Neural progenitor cell (in vitro differentiated cells): ENCODE results near the gene ARHGEF12. TPM values are rescaled to one million over a fixed set of nuclear protein-coding genes. Genes with fewer than 3 reads are reported as not detected.

Source experiments
- DNase-seq: peaks from one replicate; pipeline ENCODE4 v3.0.0-alpha.2; 2016; ENCODE audit warnings: low spot score
- H2AFZ ChIP-seq: fragments of 200-600 bp; sonication (generic); replicated peaks from 2 replicates; pipeline ENCODE4 v1.6.1; 2016; ENCODE audit warnings: antibody characterized with exemption
- H3F3A ChIP-seq: fragments of 200-600 bp; sonication (generic); 2 replicates; pipeline ENCODE4 v1.6.1; 2016; ENCODE audit warnings: antibody characterized with exemption, low read depth
- H3K27ac ChIP-seq: fragments of 200-600 bp; sonication (generic); 2 replicates; pipeline ENCODE4 v1.5.1; 2016; ENCODE audit warnings: mild to moderate bottlenecking
- H3K27me3 ChIP-seq: fragments of 200-600 bp; sonication (generic); 2 replicates; pipeline ENCODE4 v1.6.1; 2016; ENCODE audit warnings: mild to moderate bottlenecking, moderate library complexity
- H3K36me3 ChIP-seq: fragments of 200-600 bp; sonication (generic); 2 replicates; pipeline ENCODE4 v1.5.1; 2016
- H3K4me1 ChIP-seq: fragments of 200-600 bp; sonication (generic); 2 replicates; pipeline ENCODE4 v1.6.1; 2016; ENCODE audit warnings: mixed run types
- H3K4me2 ChIP-seq: fragments of 200-600 bp; sonication (generic); 2 replicates; pipeline ENCODE4 v1.6.1; 2016
- H3K4me3 ChIP-seq: fragments of 200-600 bp; sonication (generic); 2 replicates; pipeline ENCODE4 v1.5.1; 2016
- H3K79me2 ChIP-seq: fragments of 200-600 bp; sonication (generic); 2 replicates; pipeline ENCODE4 v1.6.1; 2016; ENCODE audit warnings: low read depth
- H3K9ac ChIP-seq: fragments of 200-600 bp; sonication (generic); 2 replicates; pipeline ENCODE4 v1.6.1; 2016
- H3K9me3 ChIP-seq: fragments of 200-600 bp; sonication (generic); 2 replicates; pipeline ENCODE4 v1.5.1; 2016; ENCODE audit warnings: low read depth
- H4K20me1 ChIP-seq: fragments of 200-600 bp; sonication (generic); 2 replicates; pipeline ENCODE4 v1.6.1; 2016; ENCODE audit warnings: low read depth
- H3K27ac Mint-ChIP-seq: 3 replicates; pipeline ENCODE4 v1.8.0; 2021; ENCODE audit warnings: mixed read lengths
- H3K27me3 Mint-ChIP-seq: 2 replicates; pipeline ENCODE4 v1.8.0; 2022; ENCODE audit warnings: low read depth, mild to moderate bottlenecking, inconsistent platforms, moderate library complexity, mixed read lengths; ENCODE audit not compliant: insufficient read depth
- H3K36me3 Mint-ChIP-seq: 3 replicates; pipeline ENCODE4 v1.8.0; 2021; ENCODE audit warnings: mixed read lengths
- H3K4me1 Mint-ChIP-seq: 3 replicates; pipeline ENCODE4 v1.8.0; 2021; ENCODE audit warnings: mixed read lengths
- H3K4me3 Mint-ChIP-seq: 3 replicates; pipeline ENCODE4 v1.8.0; 2021; ENCODE audit warnings: mild to moderate bottlenecking, moderate library complexity, mixed read lengths
- H3K9me3 Mint-ChIP-seq: 3 replicates; pipeline ENCODE4 v1.8.0; 2020; ENCODE audit warnings: mixed read lengths
- CTCF ChIP-seq: fragments of 200-600 bp; sonication (generic); IDR thresholded peaks from 2 replicates; pipeline ENCODE4 v1.5.1; 2017; ENCODE audit warnings: antibody characterized with exemption, mild to moderate bottlenecking
- EZH2 ChIP-seq: fragments of 200-600 bp; sonication (generic); IDR thresholded peaks from 2 replicates; pipeline ENCODE4 v1.6.1; 2017; ENCODE audit warnings: antibody characterized with exemption, mild to moderate bottlenecking, moderate library complexity
- EZH2phosphoT487 ChIP-seq: fragments of 200-600 bp; sonication (generic); IDR thresholded peaks from 2 replicates; pipeline ENCODE4 v1.6.1; 2017; ENCODE audit warnings: antibody characterized with exemption
- total RNA-seq: library from RNA; depleted of rRNA; stranded (reverse); fragments of >200 nt; gene quantifications from 2 replicates; pipeline ENCODE4 v1.2.3, GENCODE V29; 2015; ENCODE audit warnings: low replicate concordance

Gene ARHGEF12
- total RNA-seq, 1 donor from 2014 or later, result 31.3 TPM

- H3F3A ChIP-seq, result no peaks in the 10 kb centered on the region
- H3K79me2 ChIP-seq, result peaks cover 74% of the 10 kb centered on the region
- peaks cover 18% of the 10 kb centered on the region for H3K4me1 ChIP-seq
- H2AFZ ChIP-seq, result no peak overlapping the region
- no peaks in the 10 kb centered on the region for H4K20me1 ChIP-seq
- no peak overlapping the region for H3K4me3 ChIP-seq
- no peak overlapping the region for H3K4me3 Mint-ChIP-seq
- no peaks in the 10 kb centered on the region for H3K36me3 ChIP-seq
- no peak for DNase-seq
- peak overlapping the region; percentile 1 for H3K4me2 ChIP-seq
- no peak overlapping the region for H3K9ac ChIP-seq
- no peak for TF ChIP-seq EZH2
- H3K27ac ChIP-seq, result no peak overlapping the region
- no peaks in the 10 kb centered on the region for H3K27me3 Mint-ChIP-seq
- no peak overlapping the region for H3K27ac Mint-ChIP-seq
- no peaks in the 10 kb centered on the region for H3K9me3 ChIP-seq
- H3K27me3 ChIP-seq, result no peaks in the 10 kb centered on the region
- peaks cover 16% of the 10 kb centered on the region for H3K36me3 Mint-ChIP-seq
- H3K4me1 Mint-ChIP-seq, result peaks cover 5% of the 10 kb centered on the region
- peaks cover 26% of the 10 kb centered on the region for H3K9me3 Mint-ChIP-seq
These were observed 55.6 kb downstream of the ARHGEF12 start for GRCh38 chr11:120391854-120392253.

- no peaks in the 10 kb centered on the region for H4K20me1 ChIP-seq
- Mint-ChIP-seq H3K27me3 (no peaks in the 10 kb centered on the region), H3K36me3 (peaks cover 16% of the 10 kb centered on the region), H3K4me3 (no peak overlapping the region), H3K4me1 (peaks cover 5% of the 10 kb centered on the region), H3K27ac (no peak overlapping the region), H3K9me3 (peaks cover 26% of the 10 kb centered on the region)
- no peaks in the 10 kb centered on the region for H3F3A ChIP-seq
- DNase-seq, result no peak
- H3K9me3 ChIP-seq, result no peaks in the 10 kb centered on the region
- H3K4me1 ChIP-seq, result peaks cover 18% of the 10 kb centered on the region
- no peak overlapping the region for H3K4me2 ChIP-seq
- H3K27me3 ChIP-seq, result no peaks in the 10 kb centered on the region
- H3K79me2 ChIP-seq, result peaks cover 72% of the 10 kb centered on the region
- H3K9ac ChIP-seq, result no peak overlapping the region
- no peak overlapping the region for H2AFZ ChIP-seq
- TF ChIP-seq EZH2phosphoT487 (no peak), CTCF (no peak), EZH2 (no peak)
- H3K4me3 ChIP-seq, result no peak overlapping the region
- H3K27ac ChIP-seq, result no peak overlapping the region
- no peaks in the 10 kb centered on the region for H3K36me3 ChIP-seq
These were observed 56.1 kb downstream of the ARHGEF12 start for GRCh38 chr11:120392314-120392713.

- H4K20me1 ChIP-seq, result no peaks in the 10 kb centered on the region
- H3K27me3 Mint-ChIP-seq, result no peaks in the 10 kb centered on the region
- no peak overlapping the region for H2AFZ ChIP-seq
- H3K4me3 Mint-ChIP-seq, result no peak overlapping the region
- H3K9me3 ChIP-seq, result no peaks in the 10 kb centered on the region
- no peak overlapping the region for H3K9ac ChIP-seq
- H3F3A ChIP-seq, result no peaks in the 10 kb centered on the region
- H3K27me3 ChIP-seq, result no peaks in the 10 kb centered on the region
- H3K4me1 ChIP-seq, result peaks cover 18% of the 10 kb centered on the region
- TF ChIP-seq EZH2 (no peak), EZH2phosphoT487 (no peak)
- H3K79me2 ChIP-seq, result peaks cover 67% of the 10 kb centered on the region
- H3K36me3 Mint-ChIP-seq, result peaks cover 16% of the 10 kb centered on the region
- no peak overlapping the region for H3K4me3 ChIP-seq
- DNase-seq, result no peak
- H3K4me1 Mint-ChIP-seq, result peaks cover 5% of the 10 kb centered on the region
- H3K27ac Mint-ChIP-seq, result no peak overlapping the region
- H3K27ac ChIP-seq, result no peak overlapping the region
- H3K4me2 ChIP-seq, result no peak overlapping the region
- H3K9me3 Mint-ChIP-seq, result peaks cover 26% of the 10 kb centered on the region
- no peaks in the 10 kb centered on the region for H3K36me3 ChIP-seq
These were observed 56.6 kb downstream of the ARHGEF12 start for GRCh38 chr11:120392793-120393192.

GRCh38 chr11:120394119-120394518 lies 57.9 kb downstream of the ARHGEF12 start:
- Histone ChIP-seq H3K4me1 (peaks cover 23% of the 10 kb centered on the region), H3K4me2 (no peak overlapping the region), H3K27me3 (no peaks in the 10 kb centered on the region), H3K9ac (no peak overlapping the region), H3F3A (no peaks in the 10 kb centered on the region), H2AFZ (no peak overlapping the region), H3K79me2 (peaks cover 63% of the 10 kb centered on the region), H3K27ac (no peak overlapping the region), H3K9me3 (no peaks in the 10 kb centered on the region), H4K20me1 (no peaks in the 10 kb centered on the region), H3K4me3 (no peak overlapping the region), H3K36me3 (no peaks in the 10 kb centered on the region)
- H3K9me3 Mint-ChIP-seq, result peaks cover 26% of the 10 kb centered on the region
- peaks cover 5% of the 10 kb centered on the region for H3K4me1 Mint-ChIP-seq
- no peak for DNase-seq
- H3K4me3 Mint-ChIP-seq, result no peak overlapping the region
- TF ChIP-seq EZH2, result no peak
- no peak for TF ChIP-seq CTCF
- TF ChIP-seq EZH2phosphoT487, result no peak
- no peak overlapping the region for H3K27ac Mint-ChIP-seq
- no peaks in the 10 kb centered on the region for H3K27me3 Mint-ChIP-seq
- peaks cover 14% of the 10 kb centered on the region for H3K36me3 Mint-ChIP-seq
